Stomach (tissue), 4 donors: Measurements from ENCODE around the gene KMT5B.

ENCODE experiments used
- CTCF ChIP-seq, 7 experiments: fragments of 450-650 bp in 4 of 7; fragments of 200-600 bp in 3 of 7; sonication (generic) in 3 of 7; IDR thresholded peaks; one replicate each; pipeline ENCODE4 v1.5.1; 2016 to 2019; ENCODE audit warnings: antibody characterized with exemption in 7 of 7, control low read depth in 2 of 7, mild to moderate bottlenecking in 1 of 7
- POLR2A ChIP-seq, 4 donors: fragments of 450-650 bp; IDR thresholded peaks; one replicate each; pipeline ENCODE4 v1.6.1; 2016; ENCODE audit warnings: antibody characterized with exemption in 4 of 4, control low read depth in 2 of 4, mild to moderate bottlenecking in 1 of 4, moderate library complexity in 1 of 4
- POLR2AphosphoS5 ChIP-seq, 3 donors: sonication (generic); formaldehyde crosslinking; IDR thresholded peaks; one replicate each; pipeline ENCODE4 v1.6.1; 2016; ENCODE audit warnings: antibody characterized with exemption in 3 of 3

- TF ChIP-seq CTCF (IDR thresholded peaks at IDR 0.05): no peak
- no peak for TF ChIP-seq POLR2A (IDR thresholded peaks at IDR 0.05)
- no peak for TF ChIP-seq POLR2AphosphoS5 (IDR thresholded peaks at IDR 0.05)
These were observed 47.9 kb upstream of the KMT5B start for GRCh38 chr11:68261006-68261405.
